CD4-positive, alpha-beta T cell (primary cell): ENCODE results near the gene G2E3. TPM values are rescaled to one million over a fixed set of nuclear protein-coding genes. Genes with fewer than 3 reads are reported as not detected.
A peak's percentile ranks its signal among the peaks of the same experiment; 100 is the strongest.

ENCODE experiments used
- ATAC-seq: fragments of 200-7000 bp; cut with Tn5 transposase; one replicate; pipeline ENCODE4 v1.10.0; 2022; ENCODE audit warnings: mild to moderate bottlenecking; ENCODE audit not compliant: poor library complexity
- CTCF ChIA-PET: fragments of 350-600 bp; sonication (Branson Sonifier 250); formaldehyde crosslinking; loops from one replicate; lab custom pipeline; 2021; ENCODE audit warnings: antibody characterized with exemption, inconsistent platforms; lab: Charles Lee
- POLR2A ChIA-PET: fragments of 350-600 bp; sonication (Branson Sonifier 250); formaldehyde crosslinking; loops from one replicate; lab custom pipeline; 2021; ENCODE audit warnings: antibody characterized with exemption, inconsistent platforms; lab: Charles Lee
- DNase-seq, 14 experiments: peaks; one replicate each; pipeline ENCODE4 v3.0.0-alpha.2; 2013 to 2020; ENCODE audit warnings: mixed read lengths in 2 of 14
- H3K27ac ChIP-seq, 2 donors: one replicate each; pipeline versions ENCODE4 v1.5.1 to v1.7.0; 2013; ENCODE audit warnings: low read length in 2 of 2, low read depth in 1 of 2, mild to moderate bottlenecking in 1 of 2
- H3K27me3 ChIP-seq, 2 experiments: 1 replicate in 1 of 2; 2 replicates in 1 of 2; pipeline versions ENCODE4 v1.6.1 to v1.7.0; 2013; ENCODE audit warnings: low read length in 2 of 2, control low read depth in 1 of 2, mild to moderate bottlenecking in 1 of 2, moderate library complexity in 1 of 2; ENCODE audit not compliant: insufficient read depth in 2 of 2, control insufficient read depth in 1 of 2
- H3K36me3 ChIP-seq: one replicate; pipeline ENCODE4 v1.6.1; 2013; ENCODE audit warnings: low read length, control low read depth; ENCODE audit not compliant: insufficient read depth
- H3K4me1 ChIP-seq: one replicate; pipeline ENCODE4 v1.6.1; 2013; ENCODE audit warnings: low read length, control low read depth; ENCODE audit not compliant: insufficient read depth
- H3K4me3 ChIP-seq: one replicate; pipeline ENCODE4 v1.5.1; 2013; ENCODE audit warnings: mild to moderate bottlenecking, low read length, moderate library complexity
- H3K9me3 ChIP-seq, 2 experiments: 1 replicate in 1 of 2; 2 replicates in 1 of 2; pipeline versions ENCODE4 v1.6.1 to v1.7.0; 2013; ENCODE audit warnings: low read length in 2 of 2, mild to moderate bottlenecking in 2 of 2, control low read depth in 1 of 2, moderate library complexity in 1 of 2; ENCODE audit not compliant: control insufficient read depth in 1 of 2, insufficient read depth in 1 of 2
- H3K27ac Mint-ChIP-seq: one replicate; pipeline ENCODE4 v1.8.0; 2020; ENCODE audit warnings: mixed read lengths
- H3K27me3 Mint-ChIP-seq: one replicate; pipeline ENCODE4 v1.8.0; 2021; ENCODE audit warnings: mixed read lengths
- H3K36me3 Mint-ChIP-seq: one replicate; pipeline ENCODE4 v1.8.0; 2021; ENCODE audit warnings: low read depth, mixed read lengths
- H3K4me1 Mint-ChIP-seq: one replicate; pipeline ENCODE4 v1.8.0; 2021; ENCODE audit warnings: low read depth, mixed read lengths
- H3K4me3 Mint-ChIP-seq: one replicate; pipeline ENCODE4 v1.8.0; 2020; ENCODE audit warnings: mild to moderate bottlenecking, mixed read lengths
- H3K9me3 Mint-ChIP-seq: one replicate; pipeline ENCODE4 v1.8.0; 2020; ENCODE audit warnings: mixed read lengths
- intact Hi-C, 2 experiments: fragments of 100-400 bp; cut with DNase I in 1 of 2; cut with micrococcal nuclease in 1 of 2; formaldehyde crosslinking; loops; one replicate each; pipeline versions ENCODE4 v1.15.1 to v1.9.0; 2023 to 2025; cut with DNase I, micrococcal nuclease
- total RNA-seq, 174 experiments: library from RNA in 2 of 174; stranded (reverse) in 2 of 174; gene quantifications; one replicate each; pipeline ENCODE4 v1.2.3 and lab custom pipeline; 2021 to 2026
- TF ChIP-seq, protein P1 (sequence below): fragments of 200-600 bp; IDR thresholded peaks from one replicate; pipeline ENCODE4 v1.8.0; 2022; ENCODE audit warnings: antibody characterized with exemption, mild to moderate bottlenecking

G2E3 gene
- total RNA-seq, 2 experiments from 2014 or later = 23.8 to 24.3 TPM

DNA sequence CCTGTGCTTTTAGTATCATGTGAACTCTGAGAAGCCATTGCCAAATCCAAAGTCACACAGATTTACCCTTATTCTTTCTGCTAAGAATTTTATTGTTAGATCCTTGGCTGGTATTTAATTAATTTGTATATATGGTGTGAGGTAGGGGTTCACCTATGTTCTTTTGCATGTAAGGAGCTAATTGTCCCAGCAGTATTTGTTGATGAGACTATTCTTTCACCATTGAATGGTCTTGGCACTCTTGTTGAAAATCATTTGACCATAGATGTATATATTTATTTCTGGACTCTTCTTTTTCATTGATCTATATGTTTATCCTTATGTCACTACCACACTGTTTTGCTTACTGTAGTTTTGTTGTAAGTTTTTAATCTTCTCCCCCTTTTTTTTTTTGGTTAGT lies 26.2 kb downstream of the G2E3 start:
- H3K27ac ChIP-seq = no peak overlapping the region
- H3K4me3 ChIP-seq = no peak overlapping the region
- POLR2A ChIA-PET = no interaction called here
- Mint-ChIP-seq H3K27me3 (no peaks in the 10 kb centered on the region), H3K4me3 (no peak overlapping the region), H3K27ac (no peak overlapping the region), H3K4me1 (peaks cover 43% of the 10 kb centered on the region), H3K9me3 (peaks cover 13% of the 10 kb centered on the region), H3K36me3 (peaks cover 88% of the 10 kb centered on the region)
- peaks cover 43% of the 10 kb centered on the region for H3K36me3 ChIP-seq
- TF ChIP-seq, protein P1, sequence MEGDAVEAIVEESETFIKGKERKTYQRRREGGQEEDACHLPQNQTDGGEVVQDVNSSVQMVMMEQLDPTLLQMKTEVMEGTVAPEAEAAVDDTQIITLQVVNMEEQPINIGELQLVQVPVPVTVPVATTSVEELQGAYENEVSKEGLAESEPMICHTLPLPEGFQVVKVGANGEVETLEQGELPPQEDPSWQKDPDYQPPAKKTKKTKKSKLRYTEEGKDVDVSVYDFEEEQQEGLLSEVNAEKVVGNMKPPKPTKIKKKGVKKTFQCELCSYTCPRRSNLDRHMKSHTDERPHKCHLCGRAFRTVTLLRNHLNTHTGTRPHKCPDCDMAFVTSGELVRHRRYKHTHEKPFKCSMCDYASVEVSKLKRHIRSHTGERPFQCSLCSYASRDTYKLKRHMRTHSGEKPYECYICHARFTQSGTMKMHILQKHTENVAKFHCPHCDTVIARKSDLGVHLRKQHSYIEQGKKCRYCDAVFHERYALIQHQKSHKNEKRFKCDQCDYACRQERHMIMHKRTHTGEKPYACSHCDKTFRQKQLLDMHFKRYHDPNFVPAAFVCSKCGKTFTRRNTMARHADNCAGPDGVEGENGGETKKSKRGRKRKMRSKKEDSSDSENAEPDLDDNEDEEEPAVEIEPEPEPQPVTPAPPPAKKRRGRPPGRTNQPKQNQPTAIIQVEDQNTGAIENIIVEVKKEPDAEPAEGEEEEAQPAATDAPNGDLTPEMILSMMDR = no peak
- H3K9me3 ChIP-seq = peaks cover 0 to 4% of the 10 kb centered on the region in 2 experiments
- H3K4me1 ChIP-seq = no peaks in the 10 kb centered on the region
- intact Hi-C loops = no loop called here
- no peak for ATAC-seq
- no peak for DNase-seq
- H3K27me3 ChIP-seq = no peaks in the 10 kb centered on the region
- CTCF ChIA-PET = no interaction called here

DNA sequence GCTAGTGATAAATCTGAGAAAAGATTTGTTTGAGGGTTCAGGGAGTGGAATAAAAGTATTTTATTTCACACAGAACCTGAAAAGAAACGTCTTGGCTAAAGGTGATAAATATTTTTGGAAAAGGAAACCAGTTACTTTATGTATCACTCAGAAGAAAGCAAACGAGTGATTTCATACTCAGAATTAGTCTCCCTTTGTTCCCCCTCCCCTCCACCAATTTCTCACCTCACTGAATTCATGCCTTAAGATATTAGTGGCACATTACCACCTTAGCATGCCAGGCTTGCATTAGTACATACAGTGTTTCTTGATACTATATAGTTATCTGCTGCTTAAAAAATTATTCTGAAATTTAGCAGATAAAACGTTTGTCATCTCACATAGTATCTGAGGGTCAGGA lies 28.2 kb downstream of the G2E3 start:
- Mint-ChIP-seq H3K4me1 (peaks cover 37% of the 10 kb centered on the region), H3K36me3 (peaks cover 97% of the 10 kb centered on the region), H3K4me3 (no peak overlapping the region), H3K27ac (no peak overlapping the region), H3K9me3 (peaks cover 13% of the 10 kb centered on the region), H3K27me3 (no peaks in the 10 kb centered on the region)
- Histone ChIP-seq H3K4me3 (no peak overlapping the region), H3K4me1 (no peaks in the 10 kb centered on the region), H3K36me3 (peaks cover 60% of the 10 kb centered on the region), H3K9me3 (peaks cover 0 to 4% of the 10 kb centered on the region in 2 experiments), H3K27me3 (no peaks in the 10 kb centered on the region), H3K27ac (no peak overlapping the region)
- no peak for DNase-seq
- ChIA-PET CTCF (no interaction called here), POLR2A (no interaction called here)
- intact Hi-C loops = no loop called here
- TF ChIP-seq, protein P1 = no peak
- ATAC-seq = no peak

DNA sequence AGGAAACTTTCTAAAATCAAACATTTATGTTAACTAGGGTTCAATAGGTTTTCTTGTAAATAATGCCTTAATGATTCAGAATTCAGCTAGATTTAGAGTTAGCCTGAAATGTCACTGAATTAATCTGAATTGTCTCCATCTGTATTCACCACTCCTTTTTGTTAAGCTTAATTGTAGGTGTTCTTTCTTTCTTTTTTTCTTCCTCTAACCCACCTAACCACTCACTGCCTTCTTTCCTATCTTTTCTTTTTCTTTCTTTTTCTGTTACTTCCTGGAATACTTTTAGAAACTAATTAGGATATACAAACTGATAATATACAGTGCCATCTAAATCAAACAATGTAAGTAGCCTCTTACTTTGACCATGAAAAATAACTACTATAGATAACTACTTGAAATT lies 29.9 kb downstream of the G2E3 start:
- Histone ChIP-seq H3K27me3 (no peaks in the 10 kb centered on the region), H3K4me1 (no peaks in the 10 kb centered on the region), H3K36me3 (peaks cover 62% of the 10 kb centered on the region), H3K27ac (no peak overlapping the region), H3K9me3 (peaks cover 0 to 4% of the 10 kb centered on the region in 2 experiments), H3K4me3 (no peak overlapping the region)
- intact Hi-C loops = no loop called here
- Mint-ChIP-seq H3K27me3 (no peaks in the 10 kb centered on the region), H3K4me1 (peaks cover 33% of the 10 kb centered on the region), H3K4me3 (no peak overlapping the region), H3K9me3 (peaks cover 7% of the 10 kb centered on the region), H3K36me3 (peaks cover 91% of the 10 kb centered on the region), H3K27ac (peak overlapping the region; percentile 17)
- POLR2A ChIA-PET = no interaction called here
- TF ChIP-seq, protein P1 = no peak
- no peak for DNase-seq
- CTCF ChIA-PET = no interaction called here
- no peak for ATAC-seq
